K562 (cell line): ENCODE measurements around the gene MID2. TPM values are rescaled to one million over a fixed set of nuclear protein-coding genes. Genes with fewer than 3 reads are reported as not detected.

Experiments used
- ATF7 ChIP-seq: fragments of 450-650 bp; IDR thresholded peaks from 2 replicates; pipeline ENCODE4 v1.7.1; 2014; ENCODE audit warnings: mild to moderate bottlenecking, moderate library complexity
- CXXC5 ChIP-seq: fragments of 250-450 bp; sonication (Bioruptor Pico); IDR thresholded peaks from 2 replicates; pipeline ENCODE4 v1.8.0; 2022; ENCODE audit warnings: inconsistent platforms, mild to moderate bottlenecking, moderate library complexity
- MCM5 ChIP-seq: fragments of 450-650 bp; IDR thresholded peaks from 2 replicates; pipeline ENCODE4 v1.6.1; 2016; ENCODE audit warnings: low read depth
- PHF21A ChIP-seq: fragments of 450-650 bp; IDR thresholded peaks from 2 replicates; pipeline ENCODE4 v1.6.1; 2017; ENCODE audit warnings: low read depth, borderline replicate concordance
- POLR2G ChIP-seq: fragments of 200-400 bp; formaldehyde crosslinking; IDR thresholded peaks from 2 replicates; pipeline ENCODE4 v1.6.1; 2017; ENCODE audit warnings: low read depth, mild to moderate bottlenecking, antibody characterized with exemption, low read length, moderate library complexity
- RBM22 ChIP-seq: fragments of 200-400 bp; formaldehyde crosslinking; IDR thresholded peaks from 2 replicates; pipeline ENCODE4 v1.6.1; 2018; ENCODE audit warnings: low read length, low read depth; ENCODE audit not compliant: poor library complexity, severe bottlenecking
- RBM39 ChIP-seq: fragments of 200-400 bp; formaldehyde crosslinking; optimal IDR thresholded peaks from 2 replicates; pipeline ENCODE3; 2018; ENCODE audit warnings: low read depth, low read length
- SAFB ChIP-seq: fragments of 200-400 bp; formaldehyde crosslinking; IDR thresholded peaks from 2 replicates; pipeline ENCODE4 v1.6.1; 2017; ENCODE audit warnings: low read depth, low read length, borderline replicate concordance
- SMAD2 ChIP-seq: fragments of 150-350 bp; IDR thresholded peaks from 2 replicates; pipeline ENCODE4 v1.6.1; 2014; ENCODE audit warnings: low read depth, mild to moderate bottlenecking, low read length
- THRAP3 ChIP-seq: fragments of 450-650 bp; IDR thresholded peaks from 2 replicates; pipeline ENCODE4 v1.6.1; 2016; ENCODE audit warnings: mild to moderate bottlenecking, inconsistent platforms, borderline replicate concordance
- U2AF2 ChIP-seq: fragments of 200-400 bp; formaldehyde crosslinking; optimal IDR thresholded peaks from 2 replicates; pipeline ENCODE3; 2017; ENCODE audit warnings: low read depth, mild to moderate bottlenecking, low read length
- ZNF224 ChIP-seq: sonication (generic); formaldehyde crosslinking; IDR thresholded peaks from 2 replicates; pipeline ENCODE4 v1.8.0; 2022; ENCODE audit warnings: mild to moderate bottlenecking, missing genetic modification reagents
- polyA plus RNA-seq, 8 experiments: library from polyadenylated mRNA; depleted of rRNA in 4 of 8; stranded (reverse) in 5 of 8; unstranded in 3 of 8; fragments of >200 nt; fragmentation: Nextera tagmentation in 2 of 8; fragmentation: Illumina TruSeq in 1 of 8; extraction: Ambion mirVana in 2 of 8; extraction: Trizol in 1 of 8; gene quantifications; 2 replicates each; pipeline versions ENCODE4 v1.2.1 to v1.2.3, GENCODE V29; 2011 to 2014; ENCODE audit warnings: inconsistent platforms in 1 of 8, missing spikeins in 1 of 8
- total RNA-seq, 7 experiments: library from RNA; depleted of rRNA in 6 of 7; stranded (reverse); fragments of >200 nt in 6 of 7; fragmentation: Illumina TruSeq in 2 of 7; extraction: Trizol in 2 of 7; gene quantifications; 2 replicates each; pipeline versions ENCODE4 v1.2.1 to v1.2.3, GENCODE V29; 2011 to 2021; ENCODE audit warnings: low replicate concordance in 1 of 7
- TF ChIP-seq, protein P1 (sequence below): fragments of 450-650 bp; formaldehyde crosslinking; IDR thresholded peaks from 2 replicates; pipeline ENCODE4 v1.4.0; 2022; ENCODE audit warnings: missing genetic modification characterization
- TF ChIP-seq, protein P2 (sequence below): fragments of 450-650 bp; IDR thresholded peaks from 2 replicates; pipeline ENCODE4 v1.6.1; 2018; ENCODE audit not compliant: partially characterized antibody
- TF ChIP-seq, protein P3 (sequence below): fragments of 450-650 bp; formaldehyde crosslinking; conservative IDR thresholded peaks from 2 replicates; pipeline ENCODE4 v1.4.0; 2022; ENCODE audit warnings: mild to moderate bottlenecking, missing genetic modification characterization
- TF ChIP-seq, protein P4 (sequence below): fragments of 200-800 bp; sonication (Bioruptor generic); IDR thresholded peaks from 2 replicates; pipeline ENCODE4 v1.6.1; 2017; ENCODE audit warnings: missing genetic modification characterization, missing compliant biosample characterization

Gene MID2
- total and polyA plus RNA-seq, 9 of the 15 experiments (the other 6 are each of a cell fraction or from before 2014, with no cell fraction given), result 0.07 TPM; not detected in 8

DNA sequence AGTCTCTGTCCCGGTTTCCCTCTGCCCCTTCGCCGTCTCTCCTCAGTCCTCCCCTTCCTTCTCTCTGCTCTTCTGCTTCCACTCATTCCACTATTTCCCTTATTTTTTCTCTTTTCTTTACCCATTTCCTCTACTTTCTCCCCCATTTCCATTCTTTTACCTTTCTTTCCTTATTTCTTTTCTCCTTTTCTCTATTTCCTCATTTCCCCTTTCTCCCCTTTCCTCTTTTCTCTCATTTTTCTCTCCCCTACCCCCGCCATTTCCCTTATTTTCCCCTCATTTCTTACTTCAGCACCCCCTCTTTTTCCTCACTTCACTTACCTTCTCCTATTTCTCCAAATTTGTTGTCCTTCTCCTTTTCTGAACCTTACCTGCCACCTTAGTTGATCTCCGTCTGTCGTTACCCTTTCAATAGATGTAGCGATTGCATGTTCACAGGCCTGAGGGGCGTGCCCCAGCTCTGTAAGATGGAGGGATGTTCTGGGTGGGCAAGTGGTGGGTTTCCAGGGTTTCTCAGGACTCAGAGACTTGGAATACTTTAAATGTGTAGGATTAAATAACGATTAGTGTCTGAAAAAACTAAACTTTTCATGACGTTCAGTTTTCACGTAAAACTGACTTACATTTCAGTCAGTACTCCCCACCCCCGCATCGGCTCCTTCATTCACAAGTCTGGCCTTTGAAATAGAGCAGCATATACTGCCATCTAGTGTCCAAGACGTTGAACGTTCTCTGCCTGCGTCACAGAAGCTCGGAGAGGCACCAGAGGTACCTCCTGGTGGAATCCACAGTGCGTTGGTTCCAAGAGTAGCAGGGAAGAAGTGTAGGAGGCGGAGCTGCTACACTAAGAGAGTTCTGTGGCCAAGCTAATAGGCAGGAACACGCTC, 48.8 kb upstream of the MID2 start (continued):
- TF ChIP-seq, protein P1, sequence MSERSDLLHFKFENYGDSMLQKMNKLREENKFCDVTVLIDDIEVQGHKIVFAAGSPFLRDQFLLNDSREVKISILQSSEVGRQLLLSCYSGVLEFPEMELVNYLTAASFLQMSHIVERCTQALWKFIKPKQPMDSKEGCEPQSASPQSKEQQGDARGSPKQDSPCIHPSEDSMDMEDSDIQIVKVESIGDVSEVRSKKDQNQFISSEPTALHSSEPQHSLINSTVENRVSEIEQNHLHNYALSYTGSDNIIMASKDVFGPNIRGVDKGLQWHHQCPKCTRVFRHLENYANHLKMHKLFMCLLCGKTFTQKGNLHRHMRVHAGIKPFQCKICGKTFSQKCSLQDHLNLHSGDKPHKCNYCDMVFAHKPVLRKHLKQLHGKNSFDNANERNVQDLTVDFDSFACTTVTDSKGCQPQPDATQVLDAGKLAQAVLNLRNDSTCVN (CRISPR knock-in tag), result 0 out of 2 replicates have a peak, but pooled peaks have one; percentile 60
- TF ChIP-seq, protein P2, sequence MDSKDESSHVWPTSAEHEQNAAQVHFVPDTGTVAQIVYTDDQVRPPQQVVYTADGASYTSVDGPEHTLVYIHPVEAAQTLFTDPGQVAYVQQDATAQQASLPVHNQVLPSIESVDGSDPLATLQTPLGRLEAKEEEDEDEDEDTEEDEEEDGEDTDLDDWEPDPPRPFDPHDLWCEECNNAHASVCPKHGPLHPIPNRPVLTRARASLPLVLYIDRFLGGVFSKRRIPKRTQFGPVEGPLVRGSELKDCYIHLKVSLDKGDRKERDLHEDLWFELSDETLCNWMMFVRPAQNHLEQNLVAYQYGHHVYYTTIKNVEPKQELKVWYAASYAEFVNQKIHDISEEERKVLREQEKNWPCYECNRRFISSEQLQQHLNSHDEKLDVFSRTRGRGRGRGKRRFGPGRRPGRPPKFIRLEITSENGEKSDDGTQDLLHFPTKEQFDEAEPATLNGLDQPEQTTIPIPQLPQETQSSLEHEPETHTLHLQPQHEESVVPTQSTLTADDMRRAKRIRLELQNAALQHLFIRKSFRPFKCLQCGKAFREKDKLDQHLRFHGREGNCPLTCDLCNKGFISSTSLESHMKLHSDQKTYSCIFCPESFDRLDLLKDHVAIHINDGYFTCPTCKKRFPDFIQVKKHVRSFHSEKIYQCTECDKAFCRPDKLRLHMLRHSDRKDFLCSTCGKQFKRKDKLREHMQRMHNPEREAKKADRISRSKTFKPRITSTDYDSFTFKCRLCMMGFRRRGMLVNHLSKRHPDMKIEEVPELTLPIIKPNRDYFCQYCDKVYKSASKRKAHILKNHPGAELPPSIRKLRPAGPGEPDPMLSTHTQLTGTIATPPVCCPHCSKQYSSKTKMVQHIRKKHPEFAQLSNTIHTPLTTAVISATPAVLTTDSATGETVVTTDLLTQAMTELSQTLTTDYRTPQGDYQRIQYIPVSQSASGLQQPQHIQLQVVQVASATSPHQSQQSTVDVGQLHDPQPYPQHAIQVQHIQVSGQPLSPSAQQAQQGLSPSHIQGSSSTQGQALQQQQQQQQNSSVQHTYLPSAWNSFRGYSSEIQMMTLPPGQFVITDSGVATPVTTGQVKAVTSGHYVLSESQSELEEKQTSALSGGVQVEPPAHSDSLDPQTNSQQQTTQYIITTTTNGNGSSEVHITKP, result peak; percentile 63
- TF ChIP-seq, protein P3, sequence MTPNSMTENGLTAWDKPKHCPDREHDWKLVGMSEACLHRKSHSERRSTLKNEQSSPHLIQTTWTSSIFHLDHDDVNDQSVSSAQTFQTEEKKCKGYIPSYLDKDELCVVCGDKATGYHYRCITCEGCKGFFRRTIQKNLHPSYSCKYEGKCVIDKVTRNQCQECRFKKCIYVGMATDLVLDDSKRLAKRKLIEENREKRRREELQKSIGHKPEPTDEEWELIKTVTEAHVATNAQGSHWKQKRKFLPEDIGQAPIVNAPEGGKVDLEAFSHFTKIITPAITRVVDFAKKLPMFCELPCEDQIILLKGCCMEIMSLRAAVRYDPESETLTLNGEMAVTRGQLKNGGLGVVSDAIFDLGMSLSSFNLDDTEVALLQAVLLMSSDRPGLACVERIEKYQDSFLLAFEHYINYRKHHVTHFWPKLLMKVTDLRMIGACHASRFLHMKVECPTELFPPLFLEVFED, result peak; percentile 49; the same call in 1 of the 2 replicates
- TF ChIP-seq, protein P4, sequence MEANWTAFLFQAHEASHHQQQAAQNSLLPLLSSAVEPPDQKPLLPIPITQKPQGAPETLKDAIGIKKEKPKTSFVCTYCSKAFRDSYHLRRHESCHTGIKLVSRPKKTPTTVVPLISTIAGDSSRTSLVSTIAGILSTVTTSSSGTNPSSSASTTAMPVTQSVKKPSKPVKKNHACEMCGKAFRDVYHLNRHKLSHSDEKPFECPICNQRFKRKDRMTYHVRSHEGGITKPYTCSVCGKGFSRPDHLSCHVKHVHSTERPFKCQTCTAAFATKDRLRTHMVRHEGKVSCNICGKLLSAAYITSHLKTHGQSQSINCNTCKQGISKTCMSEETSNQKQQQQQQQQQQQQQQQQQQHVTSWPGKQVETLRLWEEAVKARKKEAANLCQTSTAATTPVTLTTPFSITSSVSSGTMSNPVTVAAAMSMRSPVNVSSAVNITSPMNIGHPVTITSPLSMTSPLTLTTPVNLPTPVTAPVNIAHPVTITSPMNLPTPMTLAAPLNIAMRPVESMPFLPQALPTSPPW, result peak; percentile 35; the same call in 1 of the 2 replicates
- TF ChIP-seq MCM5, result no peak
- TF ChIP-seq ATF7, result 0 out of 2 replicates have a peak, but pooled peaks have one; percentile 13
- no peak for TF ChIP-seq U2AF2
- no peak for TF ChIP-seq PHF21A
- 0 out of 2 replicates have a peak, but pooled peaks have one; percentile 47 for TF ChIP-seq THRAP3
- peak; percentile 14 for TF ChIP-seq RBM39
- no peak for TF ChIP-seq ZNF224
- TF ChIP-seq POLR2G, result no peak
- no peak for TF ChIP-seq SMAD2
- no peak for TF ChIP-seq SAFB
- TF ChIP-seq RBM22, result no peak
- TF ChIP-seq CXXC5 (CRISPR knock-in tag), result 0 out of 2 replicates have a peak, but pooled peaks have one; percentile 14
